ENCODE measurements around the gene SEMA4D.

Gene SEMA4D

DNA sequence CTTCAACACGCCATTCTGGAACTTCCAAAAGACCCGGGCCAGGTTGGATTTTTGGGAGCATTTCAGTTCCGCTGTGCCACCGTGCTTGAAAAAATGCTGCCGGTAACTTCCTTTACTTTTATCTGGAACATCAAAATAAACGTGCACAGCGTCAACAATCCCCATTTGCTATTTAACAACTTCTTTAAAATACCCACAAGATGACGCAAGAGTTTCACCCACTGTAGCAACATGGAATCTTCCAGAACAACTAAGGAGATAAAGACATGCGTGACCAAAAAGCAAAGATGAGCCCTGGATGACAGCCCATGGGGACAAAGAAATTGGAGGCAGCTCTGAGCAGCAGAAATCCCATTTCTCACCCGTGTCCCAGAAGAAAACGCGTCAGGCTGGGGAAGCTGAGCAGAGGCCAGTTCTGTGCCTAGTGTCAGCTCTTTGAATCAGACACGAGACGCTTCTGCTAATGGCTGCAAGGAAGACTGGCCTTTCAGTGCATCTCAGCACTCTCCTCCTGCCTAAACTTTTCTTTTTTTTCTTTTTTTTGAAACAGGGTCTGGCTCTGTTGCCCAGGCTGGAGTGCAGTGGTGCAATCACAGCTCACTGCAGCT, 118.3 kb downstream of the SEMA4D start:
- no peak for DNase-seq (ENCODE audit: low read depth)
- H3K4me3 ChIP-seq (ENCODE audit: low read depth, low read length), result no peak overlapping the region
- TF ChIP-seq, protein P1, sequence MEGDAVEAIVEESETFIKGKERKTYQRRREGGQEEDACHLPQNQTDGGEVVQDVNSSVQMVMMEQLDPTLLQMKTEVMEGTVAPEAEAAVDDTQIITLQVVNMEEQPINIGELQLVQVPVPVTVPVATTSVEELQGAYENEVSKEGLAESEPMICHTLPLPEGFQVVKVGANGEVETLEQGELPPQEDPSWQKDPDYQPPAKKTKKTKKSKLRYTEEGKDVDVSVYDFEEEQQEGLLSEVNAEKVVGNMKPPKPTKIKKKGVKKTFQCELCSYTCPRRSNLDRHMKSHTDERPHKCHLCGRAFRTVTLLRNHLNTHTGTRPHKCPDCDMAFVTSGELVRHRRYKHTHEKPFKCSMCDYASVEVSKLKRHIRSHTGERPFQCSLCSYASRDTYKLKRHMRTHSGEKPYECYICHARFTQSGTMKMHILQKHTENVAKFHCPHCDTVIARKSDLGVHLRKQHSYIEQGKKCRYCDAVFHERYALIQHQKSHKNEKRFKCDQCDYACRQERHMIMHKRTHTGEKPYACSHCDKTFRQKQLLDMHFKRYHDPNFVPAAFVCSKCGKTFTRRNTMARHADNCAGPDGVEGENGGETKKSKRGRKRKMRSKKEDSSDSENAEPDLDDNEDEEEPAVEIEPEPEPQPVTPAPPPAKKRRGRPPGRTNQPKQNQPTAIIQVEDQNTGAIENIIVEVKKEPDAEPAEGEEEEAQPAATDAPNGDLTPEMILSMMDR (conservative IDR thresholded peaks at IDR 0.05; ENCODE audit: low read depth, low read length), result no peak

DNA sequence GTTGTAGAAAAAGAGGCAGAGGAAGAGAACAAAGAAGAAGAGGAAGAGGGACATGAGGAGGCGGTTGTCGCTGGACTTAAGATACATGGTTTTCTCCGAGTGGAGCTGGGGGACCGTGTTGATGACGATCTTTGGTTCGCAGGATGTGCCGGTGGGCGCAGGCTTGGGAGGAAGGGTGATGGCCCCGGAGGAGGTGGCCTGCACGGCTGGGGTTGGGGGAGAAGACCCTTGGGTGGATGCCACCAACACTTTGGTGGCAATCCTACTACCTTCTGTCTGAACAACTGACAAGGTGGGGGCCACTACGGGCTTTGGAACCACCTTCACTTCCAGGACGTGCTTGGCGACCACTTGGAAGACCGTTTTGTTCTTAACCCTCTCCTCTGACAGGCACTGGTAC, 118.9 kb downstream of the SEMA4D start:
- DNase-seq (ENCODE audit: low read depth), result no peak
- TF ChIP-seq, protein P1 (conservative IDR thresholded peaks at IDR 0.05; ENCODE audit: low read depth, low read length), result no peak
- H3K4me3 ChIP-seq (ENCODE audit: low read depth, low read length), result no peak overlapping the region

DNA sequence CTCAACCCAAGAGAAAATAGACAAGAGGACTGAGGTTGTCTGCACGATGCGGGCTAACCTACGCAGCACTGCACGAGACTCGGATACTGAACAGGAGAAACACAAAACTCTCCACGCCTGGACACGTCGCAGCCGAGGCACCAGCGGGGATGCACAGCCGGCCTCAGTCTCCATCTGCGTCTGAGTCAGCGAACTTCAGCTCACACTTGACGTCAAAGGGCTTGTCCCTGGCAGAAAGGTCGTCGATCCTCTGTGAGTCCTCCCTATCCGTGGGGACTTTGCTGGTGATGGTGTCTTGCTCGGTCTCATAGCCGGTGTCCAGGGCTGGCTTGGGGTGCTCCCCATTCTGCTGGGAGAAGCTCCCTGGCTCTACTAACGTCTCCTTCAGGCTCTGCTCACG, 119.4 kb downstream of the SEMA4D start:
- TF ChIP-seq, protein P1 (conservative IDR thresholded peaks at IDR 0.05; ENCODE audit: low read depth, low read length), result no peak
- no peak for DNase-seq (ENCODE audit: low read depth)
- H3K4me3 ChIP-seq (ENCODE audit: low read depth, low read length), result no peak overlapping the region

DNA sequence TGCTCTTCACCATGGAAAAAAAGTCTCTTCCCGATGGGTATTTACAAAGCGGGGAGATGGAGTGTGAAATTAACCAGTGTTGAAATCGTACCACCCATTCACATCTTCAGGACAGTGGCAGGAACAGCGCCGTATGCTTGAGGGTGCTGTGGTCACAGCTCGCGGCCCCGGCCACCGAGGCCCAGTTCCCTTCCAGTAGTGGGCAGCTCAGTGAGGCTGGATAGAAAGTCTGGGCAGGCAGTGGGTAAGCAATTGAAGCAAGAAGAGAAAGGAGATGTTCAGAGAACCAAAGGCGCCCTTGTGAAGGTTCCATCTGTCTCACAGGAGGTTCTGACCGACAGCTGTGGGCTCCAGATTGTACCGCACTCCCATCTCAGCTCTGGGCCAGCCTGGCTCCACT, 120.5 kb downstream of the SEMA4D start:
- no peak for DNase-seq (ENCODE audit: low read depth)
- TF ChIP-seq, protein P1 (conservative IDR thresholded peaks at IDR 0.05; ENCODE audit: low read depth, low read length), result no peak
- H3K4me3 ChIP-seq (ENCODE audit: low read depth, low read length), result no peak overlapping the region

DNA sequence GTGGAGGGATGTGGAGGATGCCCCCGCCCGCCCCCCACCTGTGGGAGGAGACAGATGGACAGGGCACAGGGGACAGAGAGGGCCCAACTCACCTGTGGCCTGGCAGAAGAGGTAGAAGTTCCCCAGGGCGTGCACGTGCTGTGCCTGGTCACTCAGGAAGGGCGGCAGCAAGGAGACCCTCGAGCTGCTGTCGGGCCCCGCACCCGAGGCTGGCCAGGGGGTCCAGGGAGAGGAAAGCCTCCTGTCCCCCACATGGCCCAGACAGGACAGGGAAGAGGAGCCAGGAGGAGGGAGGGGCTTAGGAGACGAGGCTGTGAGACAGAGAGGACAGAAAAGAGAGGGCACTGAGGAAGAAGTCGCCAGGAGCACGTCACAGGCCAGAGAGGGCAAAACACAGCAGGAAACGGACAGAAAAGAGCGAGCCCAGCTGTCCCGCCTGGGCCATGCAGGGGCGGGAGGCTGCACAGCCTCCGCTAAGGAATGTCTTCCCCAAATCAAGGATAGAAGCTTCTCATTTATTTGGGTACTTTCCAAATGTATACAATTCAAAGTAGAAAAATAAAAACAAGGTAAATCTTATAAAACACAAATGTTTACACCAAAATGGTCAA, 121.1 kb downstream of the SEMA4D start:
- TF ChIP-seq, protein P1 (conservative IDR thresholded peaks at IDR 0.05; ENCODE audit: low read depth, low read length), result no peak
- peak; percentile 26 for DNase-seq (ENCODE audit: low read depth)
- no peak overlapping the region for H3K4me3 ChIP-seq (ENCODE audit: low read depth, low read length)

DNA sequence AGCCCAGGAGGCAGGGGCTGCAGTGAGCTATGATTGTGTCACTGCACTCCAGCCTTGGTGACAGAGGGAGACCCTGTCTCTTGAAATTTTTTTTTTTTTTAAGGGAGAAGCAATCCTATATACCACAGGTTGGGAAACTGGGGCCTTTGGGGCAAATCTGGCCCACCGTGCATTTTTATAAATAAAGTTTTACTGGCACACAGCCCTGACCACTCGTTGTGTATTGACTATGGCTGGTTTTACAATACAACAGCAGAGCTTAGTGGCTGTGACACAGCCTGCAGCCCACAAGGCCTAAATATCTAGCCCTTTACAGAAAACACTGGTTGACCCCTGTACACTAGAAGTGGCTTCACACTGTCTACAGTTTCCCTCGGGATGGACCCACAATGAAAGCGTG, 121.6 kb downstream of the SEMA4D start:
- TF ChIP-seq, protein P1 (conservative IDR thresholded peaks at IDR 0.05; ENCODE audit: low read depth, low read length), result no peak
- no peak overlapping the region for H3K4me3 ChIP-seq (ENCODE audit: low read depth, low read length)
- DNase-seq (ENCODE audit: low read depth), result no peak

DNA sequence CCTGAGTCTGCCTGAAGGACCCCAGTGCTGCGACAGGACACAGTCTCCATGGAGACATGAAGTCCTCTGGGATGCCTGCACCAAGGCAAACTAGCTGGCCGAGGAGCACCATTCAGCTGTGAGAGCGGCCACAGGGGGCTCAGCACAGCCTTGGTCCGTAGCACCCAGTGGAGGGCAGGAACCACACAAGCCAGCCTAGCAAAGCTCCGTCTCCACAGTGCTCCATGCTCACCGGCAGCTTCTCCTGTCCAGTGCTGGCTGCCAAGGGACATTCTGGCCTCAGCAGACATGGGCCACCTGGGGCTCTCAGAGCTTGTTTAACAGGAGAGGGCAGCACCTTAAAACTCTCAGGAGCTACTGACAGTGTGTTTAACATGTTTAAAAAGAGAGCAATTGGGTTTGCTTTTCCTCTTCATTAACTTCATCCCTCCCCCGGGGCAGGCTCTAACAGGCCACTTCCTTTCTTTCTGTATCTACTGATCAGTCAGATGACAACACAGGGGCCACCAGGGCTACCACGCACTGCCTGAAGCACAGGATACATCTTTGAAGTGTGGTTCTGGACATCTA, 122.6 kb downstream of the SEMA4D start:
- TF ChIP-seq, protein P1 (conservative IDR thresholded peaks at IDR 0.05; ENCODE audit: low read depth, low read length), result no peak
- DNase-seq (ENCODE audit: low read depth), result peak; percentile 27
- no peak overlapping the region for H3K4me3 ChIP-seq (ENCODE audit: low read depth, low read length)

All from choroid plexus epithelial cell (primary cell).